ENCODE data around the gene ABI3.

DNA sequence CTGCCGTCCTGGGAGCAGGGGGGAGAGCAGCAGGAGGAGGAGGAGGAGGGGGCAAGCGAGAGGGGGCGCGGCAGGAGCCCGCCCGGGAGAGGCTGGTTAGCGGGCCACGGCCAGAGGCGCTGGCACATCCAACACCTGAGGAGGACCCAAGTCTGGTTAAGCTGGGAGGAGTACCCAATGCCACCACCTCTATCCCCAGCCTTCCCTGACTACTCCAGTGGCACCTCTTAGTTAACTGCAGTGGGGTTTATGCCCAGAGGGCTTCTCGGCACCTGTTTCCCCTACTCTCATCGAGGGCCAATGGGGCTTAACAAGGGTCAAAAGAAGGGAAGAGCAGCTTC, 14.5 kb downstream of the ABI3 start:
- TF ChIP-seq, protein P1, sequence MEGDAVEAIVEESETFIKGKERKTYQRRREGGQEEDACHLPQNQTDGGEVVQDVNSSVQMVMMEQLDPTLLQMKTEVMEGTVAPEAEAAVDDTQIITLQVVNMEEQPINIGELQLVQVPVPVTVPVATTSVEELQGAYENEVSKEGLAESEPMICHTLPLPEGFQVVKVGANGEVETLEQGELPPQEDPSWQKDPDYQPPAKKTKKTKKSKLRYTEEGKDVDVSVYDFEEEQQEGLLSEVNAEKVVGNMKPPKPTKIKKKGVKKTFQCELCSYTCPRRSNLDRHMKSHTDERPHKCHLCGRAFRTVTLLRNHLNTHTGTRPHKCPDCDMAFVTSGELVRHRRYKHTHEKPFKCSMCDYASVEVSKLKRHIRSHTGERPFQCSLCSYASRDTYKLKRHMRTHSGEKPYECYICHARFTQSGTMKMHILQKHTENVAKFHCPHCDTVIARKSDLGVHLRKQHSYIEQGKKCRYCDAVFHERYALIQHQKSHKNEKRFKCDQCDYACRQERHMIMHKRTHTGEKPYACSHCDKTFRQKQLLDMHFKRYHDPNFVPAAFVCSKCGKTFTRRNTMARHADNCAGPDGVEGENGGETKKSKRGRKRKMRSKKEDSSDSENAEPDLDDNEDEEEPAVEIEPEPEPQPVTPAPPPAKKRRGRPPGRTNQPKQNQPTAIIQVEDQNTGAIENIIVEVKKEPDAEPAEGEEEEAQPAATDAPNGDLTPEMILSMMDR (IDR thresholded peaks at IDR 0.05; ENCODE audit: insufficient read depth, low read depth, low read length): no peak
- TF ChIP-seq EZH2 (IDR thresholded peaks at IDR 0.05; ENCODE audit: insufficient read depth, low read length): no peak
